MCF 10A (cell line): Measurements from ENCODE around the gene CHD9. TPM values are rescaled to one million over a fixed set of nuclear protein-coding genes. Genes with fewer than 3 reads are reported as not detected.
"Not testable (repeated sequence)": the region's sequence is repeated elsewhere in the genome, so short reads cannot be mapped to it uniquely, and the experiment has no call there.

Experiments
- BruUV-seq: library from RNA; stranded (reverse); fragments of 400-500 nt; replicated peaks from 2 replicates; lab custom pipeline; 2021; lab: Mats Ljungman, UMichigan
- CTCF ChIA-PET: fragments of 300-600 bp; sonication (Branson Sonifier 250); formaldehyde crosslinking; extraction: SDS; loops from one replicate; lab custom pipeline; 2021; ENCODE audit warnings: antibody characterized with exemption, inconsistent platforms; lab: Yijun Ruan, JAX
- POLR2A ChIA-PET: fragments of 300-600, 350-650 bp; sonication (Branson Sonifier 250); formaldehyde crosslinking; extraction: SDS; loops from one replicate; lab custom pipeline; 2020; ENCODE audit warnings: antibody characterized with exemption, inconsistent platforms; lab: Yijun Ruan, JAX
- DNase-seq: peaks from one replicate; pipeline ENCODE4 v3.0.0-alpha.2; 2018; ENCODE audit not compliant: unreplicated experiment
- H3K27ac Mint-ChIP-seq: one replicate; pipeline ENCODE4 v1.8.0; 2022; ENCODE audit warnings: mild to moderate bottlenecking, low read depth, mixed read lengths; ENCODE audit not compliant: unreplicated experiment
- H3K27me3 Mint-ChIP-seq: one replicate; pipeline ENCODE4 v1.8.0; 2022; ENCODE audit warnings: mixed read lengths; ENCODE audit not compliant: insufficient read depth, unreplicated experiment
- H3K36me3 Mint-ChIP-seq: one replicate; pipeline ENCODE4 v1.8.0; 2022; ENCODE audit warnings: mild to moderate bottlenecking, moderate library complexity, mixed read lengths; ENCODE audit not compliant: insufficient read depth, unreplicated experiment
- H3K4me1 Mint-ChIP-seq: one replicate; pipeline ENCODE4 v1.8.0; 2022; ENCODE audit warnings: mixed read lengths; ENCODE audit not compliant: insufficient read depth, unreplicated experiment
- H3K4me3 Mint-ChIP-seq: one replicate; pipeline ENCODE4 v1.8.0; 2022; ENCODE audit warnings: mild to moderate bottlenecking, moderate library complexity, mixed read lengths; ENCODE audit not compliant: unreplicated experiment
- H3K9me3 Mint-ChIP-seq: one replicate; pipeline ENCODE4 v1.8.0; 2022; ENCODE audit warnings: mixed read lengths; ENCODE audit not compliant: unreplicated experiment
- intact Hi-C: fragments of 100-400 bp; cut with micrococcal nuclease; formaldehyde crosslinking; loops from 2 replicates; pipeline ENCODE4 v1.14.1; 2022
- total RNA-seq: library from RNA; stranded (reverse); gene quantifications from 2 replicates; pipeline ENCODE4 v1.2.3, GENCODE V29; 2022
- TF ChIP-seq, protein P1 (sequence below): fragments of 200-600 bp; IDR thresholded peaks from one replicate; pipeline ENCODE4 v1.8.0; 2022; ENCODE audit warnings: antibody characterized with exemption, mild to moderate bottlenecking; ENCODE audit not compliant: unreplicated experiment

Gene CHD9
- total RNA-seq, 1 experiment from 2014 or later = 62.8 TPM

GRCh38 chr16:53266156-53266555 lies 211.4 kb downstream of the CHD9 start:
- ChIA-PET POLR2A (no interaction called here), CTCF (no interaction called here)
- H3K27ac Mint-ChIP-seq = no peak overlapping the region
- H3K4me3 Mint-ChIP-seq = no peak overlapping the region
- TF ChIP-seq, protein P1, sequence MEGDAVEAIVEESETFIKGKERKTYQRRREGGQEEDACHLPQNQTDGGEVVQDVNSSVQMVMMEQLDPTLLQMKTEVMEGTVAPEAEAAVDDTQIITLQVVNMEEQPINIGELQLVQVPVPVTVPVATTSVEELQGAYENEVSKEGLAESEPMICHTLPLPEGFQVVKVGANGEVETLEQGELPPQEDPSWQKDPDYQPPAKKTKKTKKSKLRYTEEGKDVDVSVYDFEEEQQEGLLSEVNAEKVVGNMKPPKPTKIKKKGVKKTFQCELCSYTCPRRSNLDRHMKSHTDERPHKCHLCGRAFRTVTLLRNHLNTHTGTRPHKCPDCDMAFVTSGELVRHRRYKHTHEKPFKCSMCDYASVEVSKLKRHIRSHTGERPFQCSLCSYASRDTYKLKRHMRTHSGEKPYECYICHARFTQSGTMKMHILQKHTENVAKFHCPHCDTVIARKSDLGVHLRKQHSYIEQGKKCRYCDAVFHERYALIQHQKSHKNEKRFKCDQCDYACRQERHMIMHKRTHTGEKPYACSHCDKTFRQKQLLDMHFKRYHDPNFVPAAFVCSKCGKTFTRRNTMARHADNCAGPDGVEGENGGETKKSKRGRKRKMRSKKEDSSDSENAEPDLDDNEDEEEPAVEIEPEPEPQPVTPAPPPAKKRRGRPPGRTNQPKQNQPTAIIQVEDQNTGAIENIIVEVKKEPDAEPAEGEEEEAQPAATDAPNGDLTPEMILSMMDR = no peak
- peaks cover 47% of the 10 kb centered on the region for H3K36me3 Mint-ChIP-seq
- no peaks in the 10 kb centered on the region for H3K4me1 Mint-ChIP-seq
- no peak for DNase-seq
- BruUV-seq = no TSS peak
- intact Hi-C loops = no loop called here
- H3K9me3 Mint-ChIP-seq = no peaks in the 10 kb centered on the region
- H3K27me3 Mint-ChIP-seq = no peaks in the 10 kb centered on the region

- H3K36me3 Mint-ChIP-seq, H3K27me3 Mint-ChIP-seq, BruUV-seq, CTCF ChIA-PET, H3K9me3 Mint-ChIP-seq, H3K4me3 Mint-ChIP-seq, DNase-seq, POLR2A ChIA-PET, H3K27ac Mint-ChIP-seq, H3K4me1 Mint-ChIP-seq, intact Hi-C loops: not testable (repeated sequence)
Observed at GRCh38 chr16:53278498-53278897, 223.7 kb downstream of the CHD9 start.

DNA sequence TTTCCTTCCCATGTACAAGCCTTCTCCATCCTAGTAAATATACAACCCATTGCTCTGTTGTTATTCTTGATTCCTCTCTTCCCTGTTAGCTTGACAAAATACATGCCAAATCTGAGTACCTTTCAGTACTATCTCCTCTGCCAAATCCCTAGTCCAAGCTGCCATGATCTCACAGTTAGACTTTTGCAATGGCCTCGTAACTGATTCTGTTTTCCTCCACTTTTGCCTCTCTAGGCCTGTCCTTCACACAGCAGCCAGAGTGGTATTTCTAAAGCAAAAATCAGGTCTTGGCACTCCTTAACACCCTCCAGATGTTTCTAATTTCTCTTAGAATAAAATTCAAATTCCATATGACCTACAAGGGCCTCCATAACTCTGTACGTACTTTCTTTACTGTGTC lies 226.5 kb downstream of the CHD9 start:
- H3K4me3 Mint-ChIP-seq = no peak overlapping the region
- POLR2A ChIA-PET = interaction anchor here (1.8 kb wide), 1 partner anchor 10 kb away, joined by 5 read pairs; no protein-coding TSS in a partner anchor
- TF ChIP-seq, protein P1 = no peak
- BruUV-seq = no TSS peak
- CTCF ChIA-PET = interaction anchor here (0.6 to 1.7 kb wide), 6 partner anchors 10 to 545 kb away, joined by 3 to 5 read pairs (median 3); no protein-coding TSS in a partner anchor
- no peaks in the 10 kb centered on the region for H3K4me1 Mint-ChIP-seq
- intact Hi-C loops = no loop called here
- peaks cover 17% of the 10 kb centered on the region for H3K36me3 Mint-ChIP-seq
- no peak overlapping the region for H3K27ac Mint-ChIP-seq
- no peak for DNase-seq
- no peaks in the 10 kb centered on the region for H3K9me3 Mint-ChIP-seq
- no peaks in the 10 kb centered on the region for H3K27me3 Mint-ChIP-seq

- ChIA-PET POLR2A (interaction anchor here (1.8 kb wide), 1 partner anchor 9 kb away, joined by 5 read pairs; no protein-coding TSS in a partner anchor), CTCF (interaction anchor here (0.6 to 1.7 kb wide), 7 partner anchors 9 to 546 kb away, joined by 3 to 5 read pairs (median 3); no protein-coding TSS in a partner anchor)
- no TSS peak for BruUV-seq
- DNase-seq = no peak
- Mint-ChIP-seq H3K4me3 (no peak overlapping the region), H3K27ac (no peak overlapping the region), H3K9me3 (no peaks in the 10 kb centered on the region), H3K36me3 (peaks cover 23% of the 10 kb centered on the region), H3K27me3 (no peaks in the 10 kb centered on the region), H3K4me1 (no peaks in the 10 kb centered on the region)
- intact Hi-C loops = loop anchor here (2.0 kb wide), 1 partner anchor 151 kb away; no protein-coding TSS in a partner anchor
- TF ChIP-seq, protein P1 = no peak
Observed at GRCh38 chr16:53281859-53282258, 227.1 kb downstream of the CHD9 start.
